Kidney glomerular epithelial cell (primary cell): ENCODE results near the gene POLD4.
"Not testable (repeated sequence)": the region's sequence is repeated elsewhere in the genome, so short reads cannot be mapped to it uniquely, and the experiment has no call there.

ENCODE experiments used
- DNase-seq: peaks from one replicate; lab custom pipeline; 2025; lab: John Stamatoyannopoulos, UW

Gene POLD4

GRCh38 chr11:67352546-67353316, 615 bp downstream of the POLD4 start:
- DNase-seq = no peak

- DNase-seq = peak; percentile 82
These were observed 1.9 kb downstream of the POLD4 start for GRCh38 chr11:67351275-67352005.

GRCh38 chr11:67349928-67350465, 3.3 kb downstream of the POLD4 start:
- no peak for DNase-seq

GRCh38 chr11:67349457-67349856, 3.9 kb downstream of the POLD4 start:
- DNase-seq = no peak

GRCh38 chr11:67349036-67349435, 4.3 kb downstream of the POLD4 start:
- no peak for DNase-seq

GRCh38 chr11:67347964-67348749, 5.2 kb downstream of the POLD4 start:
- DNase-seq = no peak

GRCh38 chr11:67345920-67346819, 7.2 kb downstream of the POLD4 start:
- peak; percentile 59 for DNase-seq

- DNase-seq = no peak
These were observed 8.0 kb downstream of the POLD4 start for GRCh38 chr11:67345247-67345919.

GRCh38 chr11:67344264-67344663, 9.1 kb downstream of the POLD4 start:
- DNase-seq = no peak

GRCh38 chr11:67337257-67337656, 16.1 kb downstream of the POLD4 start:
- DNase-seq = no peak

- no peak for DNase-seq
These were observed 21.2 kb downstream of the POLD4 start for GRCh38 chr11:67332081-67332691.

- DNase-seq = no peak
These were observed 29.8 kb downstream of the POLD4 start for GRCh38 chr11:67323526-67323925.

- no peak for DNase-seq
These were observed 31.3 kb downstream of the POLD4 start for GRCh38 chr11:67322049-67322448.

GRCh38 chr11:67321313-67321871, 32.0 kb downstream of the POLD4 start:
- no peak for DNase-seq

GRCh38 chr11:67320691-67321090, 32.7 kb downstream of the POLD4 start:
- no peak for DNase-seq

- no peak for DNase-seq
These were observed 33.3 kb downstream of the POLD4 start for GRCh38 chr11:67320011-67320410.

GRCh38 chr11:67318876-67319275, 34.5 kb downstream of the POLD4 start:
- not testable (repeated sequence) for DNase-seq

GRCh38 chr11:67317888-67318555, 35.3 kb downstream of the POLD4 start:
- no peak for DNase-seq

- DNase-seq = peak; percentile 92
These were observed 36.0 kb downstream of the POLD4 start for GRCh38 chr11:67317205-67317887.
